ENCODE results near the gene PGR.

Gene PGR

DNA sequence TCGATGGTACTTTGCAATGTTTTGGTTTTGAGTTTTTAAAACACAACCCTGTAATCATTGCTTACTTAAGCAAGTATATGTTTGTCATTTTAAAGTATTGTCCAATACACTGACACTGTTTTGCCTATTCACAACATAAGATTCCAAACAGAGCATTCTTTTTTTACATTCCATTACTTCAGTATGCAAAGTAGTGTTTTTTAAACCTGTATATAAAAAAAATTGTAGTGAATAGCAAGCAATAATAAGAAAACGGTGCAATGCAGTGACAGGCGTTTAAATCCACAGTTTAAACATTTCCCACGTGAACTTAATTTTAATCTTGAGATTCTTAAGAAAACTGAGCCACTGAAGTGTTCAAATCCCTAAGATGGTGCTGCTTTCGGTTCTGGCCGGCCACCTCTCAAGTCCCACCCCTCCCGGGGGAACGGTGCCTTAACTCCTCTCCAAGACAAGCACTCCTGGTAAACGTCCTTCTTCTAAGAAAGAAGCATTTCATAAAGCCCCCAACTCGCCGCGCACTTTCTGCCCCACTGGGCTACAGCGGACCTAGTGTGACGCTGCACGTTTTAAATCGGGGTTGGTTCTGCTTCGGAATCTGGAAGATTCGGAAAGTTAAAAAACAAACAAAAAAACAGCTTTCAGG is 2.9 kb downstream of the PGR start:
- Histone ChIP-seq H3K9me3 (no peaks in the 10 kb centered on the region), H3K4me1 (ENCODE audit: control insufficient read depth in 1 of 2, insufficient read depth in 1 of 2, low read depth in 1 of 2, low read length in 1 of 2) (no peaks in the 10 kb centered on the region), H3K4me3 (ENCODE audit: low read depth in 1 of 2, low read length in 1 of 2) (no peak overlapping the region), H3K27ac (no peak overlapping the region), H3K36me3 (no peaks in the 10 kb centered on the region), H3K27me3 (peaks cover 80% of the 10 kb centered on the region)
- TF ChIP-seq, protein P1, sequence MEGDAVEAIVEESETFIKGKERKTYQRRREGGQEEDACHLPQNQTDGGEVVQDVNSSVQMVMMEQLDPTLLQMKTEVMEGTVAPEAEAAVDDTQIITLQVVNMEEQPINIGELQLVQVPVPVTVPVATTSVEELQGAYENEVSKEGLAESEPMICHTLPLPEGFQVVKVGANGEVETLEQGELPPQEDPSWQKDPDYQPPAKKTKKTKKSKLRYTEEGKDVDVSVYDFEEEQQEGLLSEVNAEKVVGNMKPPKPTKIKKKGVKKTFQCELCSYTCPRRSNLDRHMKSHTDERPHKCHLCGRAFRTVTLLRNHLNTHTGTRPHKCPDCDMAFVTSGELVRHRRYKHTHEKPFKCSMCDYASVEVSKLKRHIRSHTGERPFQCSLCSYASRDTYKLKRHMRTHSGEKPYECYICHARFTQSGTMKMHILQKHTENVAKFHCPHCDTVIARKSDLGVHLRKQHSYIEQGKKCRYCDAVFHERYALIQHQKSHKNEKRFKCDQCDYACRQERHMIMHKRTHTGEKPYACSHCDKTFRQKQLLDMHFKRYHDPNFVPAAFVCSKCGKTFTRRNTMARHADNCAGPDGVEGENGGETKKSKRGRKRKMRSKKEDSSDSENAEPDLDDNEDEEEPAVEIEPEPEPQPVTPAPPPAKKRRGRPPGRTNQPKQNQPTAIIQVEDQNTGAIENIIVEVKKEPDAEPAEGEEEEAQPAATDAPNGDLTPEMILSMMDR (IDR thresholded peaks at IDR 0.05), result no peak

DNA sequence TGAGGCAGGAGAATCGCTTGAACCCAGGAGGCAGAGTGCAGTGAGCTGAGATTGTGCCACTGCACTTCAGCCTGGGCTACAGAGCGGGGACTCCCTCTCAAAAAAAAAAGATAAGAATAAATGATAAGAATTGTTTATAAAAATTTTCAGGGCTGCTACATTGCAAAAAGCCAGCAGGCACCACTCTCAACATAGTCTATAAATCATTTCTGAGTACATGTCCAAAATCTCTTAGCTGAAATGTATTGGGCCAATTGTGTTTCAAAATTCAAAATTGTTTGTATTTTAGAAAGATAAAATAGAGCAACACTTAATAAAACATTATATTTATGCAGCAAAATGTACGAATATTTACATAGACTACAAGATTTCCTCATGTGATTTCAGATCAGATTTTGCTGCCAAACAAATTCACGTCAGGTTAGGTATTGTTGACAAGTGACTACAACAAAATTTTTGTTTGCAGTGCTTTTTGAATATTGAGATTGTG is 13.9 kb downstream of the PGR start:
- Histone ChIP-seq H3K27ac (no peak overlapping the region), H3K4me1 (ENCODE audit: control insufficient read depth in 1 of 2, insufficient read depth in 1 of 2, low read depth in 1 of 2, low read length in 1 of 2) (no peaks in the 10 kb centered on the region), H3K27me3 (no peaks in the 10 kb centered on the region), H3K36me3 (no peaks in the 10 kb centered on the region), H3K4me3 (ENCODE audit: low read depth in 1 of 2, low read length in 1 of 2) (no peak overlapping the region), H3K9me3 (no peaks in the 10 kb centered on the region)
- TF ChIP-seq, protein P1 (IDR thresholded peaks at IDR 0.05), result no peak

DNA sequence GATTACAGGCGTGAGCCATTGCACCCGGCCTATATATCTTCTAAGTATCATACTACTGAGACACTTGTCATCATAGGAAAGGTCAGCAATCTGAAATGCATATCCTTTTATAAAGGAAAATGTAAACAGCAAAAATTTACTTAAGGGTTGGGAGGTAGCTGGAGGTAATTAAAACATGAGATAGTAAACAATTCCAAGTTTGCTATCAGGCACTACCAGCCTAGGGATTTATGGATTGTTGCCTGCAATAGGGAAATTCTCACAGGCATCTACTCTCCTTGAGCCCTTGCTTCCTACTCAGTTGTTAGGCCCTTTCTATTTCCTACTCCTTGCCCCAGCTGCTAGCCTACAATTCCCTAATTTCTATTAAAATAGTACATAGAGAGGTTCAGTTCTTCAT is 16.1 kb downstream of the PGR start:
- no peaks in the 10 kb centered on the region for H3K9me3 ChIP-seq
- TF ChIP-seq, protein P1 (IDR thresholded peaks at IDR 0.05), result no peak
- H3K36me3 ChIP-seq, result no peaks in the 10 kb centered on the region
- H3K27ac ChIP-seq, result no peak overlapping the region
- no peaks in the 10 kb centered on the region for H3K27me3 ChIP-seq
- H3K4me3 ChIP-seq (ENCODE audit: low read depth in 1 of 2, low read length in 1 of 2), result no peak overlapping the region
- H3K4me1 ChIP-seq (ENCODE audit: control insufficient read depth in 1 of 2, insufficient read depth in 1 of 2, low read depth in 1 of 2, low read length in 1 of 2), result no peaks in the 10 kb centered on the region

DNA sequence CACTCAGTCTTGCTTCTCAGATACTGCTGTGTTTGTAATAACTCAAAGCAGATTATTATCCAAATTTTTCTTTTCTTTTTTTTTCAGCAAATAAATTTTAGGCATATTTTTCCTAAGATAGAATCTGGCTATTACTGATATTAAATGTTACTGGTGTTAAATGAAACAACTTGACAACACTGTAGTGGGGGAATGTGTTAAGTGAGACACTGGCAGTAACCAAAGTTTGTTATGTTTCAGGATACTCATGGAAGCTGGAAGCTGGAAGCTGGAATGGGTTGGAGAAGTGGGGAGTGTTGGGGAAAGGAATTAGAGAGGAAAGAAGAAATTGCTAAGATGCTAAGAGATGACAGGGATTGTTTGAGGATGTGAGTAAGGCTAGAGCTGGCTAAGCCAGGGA is 24.9 kb downstream of the PGR start:
- TF ChIP-seq, protein P1 (IDR thresholded peaks at IDR 0.05), result no peak
- no peak overlapping the region for H3K27ac ChIP-seq
- H3K9me3 ChIP-seq, result no peaks in the 10 kb centered on the region
- H3K36me3 ChIP-seq, result no peaks in the 10 kb centered on the region
- no peaks in the 10 kb centered on the region for H3K4me1 ChIP-seq (ENCODE audit: control insufficient read depth in 1 of 2, insufficient read depth in 1 of 2, low read depth in 1 of 2, low read length in 1 of 2)
- H3K4me3 ChIP-seq (ENCODE audit: low read depth in 1 of 2, low read length in 1 of 2), result no peak overlapping the region
- no peaks in the 10 kb centered on the region for H3K27me3 ChIP-seq

DNA sequence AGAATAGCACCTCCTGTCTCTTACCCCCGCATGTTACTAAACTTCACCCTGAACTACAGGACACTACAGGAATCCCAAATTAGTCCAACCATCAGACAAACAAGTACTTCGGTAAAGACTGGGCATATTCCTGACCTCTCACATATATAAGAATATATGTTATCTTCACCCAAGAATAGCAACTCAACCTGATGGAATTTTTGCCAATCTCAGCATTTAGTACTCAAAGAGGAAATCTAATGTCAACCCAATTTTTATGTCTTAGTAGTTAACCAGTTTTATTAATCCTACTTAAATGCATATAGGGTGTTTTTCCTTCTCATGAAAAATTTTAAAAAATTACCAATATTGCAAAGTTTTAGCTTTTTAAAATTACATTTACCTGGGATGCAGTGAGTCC is 26.2 kb downstream of the PGR start:
- H3K4me1 ChIP-seq (ENCODE audit: control insufficient read depth in 1 of 2, insufficient read depth in 1 of 2, low read depth in 1 of 2, low read length in 1 of 2), result no peaks in the 10 kb centered on the region
- H3K36me3 ChIP-seq, result no peaks in the 10 kb centered on the region
- no peaks in the 10 kb centered on the region for H3K9me3 ChIP-seq
- H3K27me3 ChIP-seq, result no peaks in the 10 kb centered on the region
- H3K4me3 ChIP-seq (ENCODE audit: low read depth in 1 of 2, low read length in 1 of 2), result no peak overlapping the region
- TF ChIP-seq, protein P1 (IDR thresholded peaks at IDR 0.05), result no peak
- no peak overlapping the region for H3K27ac ChIP-seq
